HuH-7.5 (cell line): ENCODE results near the gene TAS2R38.
A peak's percentile ranks its signal among the peaks of the same experiment; 100 is the strongest.

Experiments
- DNase-seq: peaks from one replicate; pipeline ENCODE4 v3.0.0; 2011; ENCODE audit warnings: low spot score

TAS2R38 gene

GRCh38 chr7:141975806-141976523 is 2.4 kb upstream of the TAS2R38 start:
- peak; percentile 55 for DNase-seq

GRCh38 chr7:141974831-141975230 is 1.3 kb upstream of the TAS2R38 start:
- peak; percentile 16 for DNase-seq

DNA sequence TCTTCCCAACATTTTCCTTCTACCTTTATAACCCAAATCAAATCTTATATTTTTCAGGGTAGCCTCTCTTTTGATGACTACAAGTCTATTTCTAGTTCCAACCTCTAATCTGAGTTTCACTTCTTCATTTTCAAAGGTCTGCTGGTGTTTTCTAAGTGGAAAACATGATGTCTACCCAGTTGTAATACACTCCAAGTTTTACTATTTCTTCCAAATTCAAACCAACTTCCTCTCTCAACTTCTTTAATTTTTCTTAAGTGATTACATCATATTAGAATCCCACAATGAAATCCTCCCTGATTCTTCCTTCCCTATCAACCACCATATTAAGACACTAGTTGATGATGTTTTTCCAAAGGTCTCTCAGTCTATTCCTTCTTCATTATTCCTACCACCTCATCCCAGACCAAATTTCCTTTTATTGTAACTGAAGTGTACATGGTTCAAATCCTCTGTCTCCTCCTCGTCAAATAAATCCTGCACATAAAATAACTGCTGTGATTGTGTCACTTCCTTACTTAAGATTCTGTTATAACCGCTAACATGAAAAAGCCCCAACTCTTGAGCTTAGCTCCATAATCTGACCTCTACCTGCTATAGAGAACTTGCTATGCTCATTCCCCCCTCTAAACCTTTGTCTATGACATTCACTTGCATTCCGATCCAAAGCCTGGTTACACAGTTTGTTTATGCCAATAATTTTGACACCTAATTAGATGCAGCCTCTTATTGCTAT is 12.7 kb downstream of the TAS2R38 start:
- no peak for DNase-seq

- no peak for DNase-seq
Measured at GRCh38 chr7:141956084-141956483, 17.5 kb downstream of the TAS2R38 start.

- DNase-seq: no peak
Measured at GRCh38 chr7:141954334-141954733, 19.2 kb downstream of the TAS2R38 start.

DNA sequence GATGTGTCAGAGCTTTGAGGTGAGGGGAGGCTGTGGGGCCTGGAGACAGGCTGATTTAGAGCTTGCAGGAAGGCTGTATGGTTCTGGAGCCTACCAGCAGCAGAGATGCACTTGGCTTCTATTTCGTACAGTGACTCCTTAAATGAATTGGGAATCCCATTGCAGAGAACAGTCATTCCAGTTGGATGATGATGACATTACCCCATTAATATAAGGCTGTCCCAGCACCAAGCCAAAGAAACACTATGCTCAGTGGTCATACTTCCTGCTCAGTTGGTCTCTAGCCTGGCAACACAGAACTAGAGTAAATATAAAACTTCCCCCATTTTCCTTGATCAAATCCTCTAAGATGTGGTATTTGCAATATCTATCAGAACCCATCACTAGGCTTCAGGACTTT is 21.1 kb downstream of the TAS2R38 start:
- DNase-seq: no peak

DNA sequence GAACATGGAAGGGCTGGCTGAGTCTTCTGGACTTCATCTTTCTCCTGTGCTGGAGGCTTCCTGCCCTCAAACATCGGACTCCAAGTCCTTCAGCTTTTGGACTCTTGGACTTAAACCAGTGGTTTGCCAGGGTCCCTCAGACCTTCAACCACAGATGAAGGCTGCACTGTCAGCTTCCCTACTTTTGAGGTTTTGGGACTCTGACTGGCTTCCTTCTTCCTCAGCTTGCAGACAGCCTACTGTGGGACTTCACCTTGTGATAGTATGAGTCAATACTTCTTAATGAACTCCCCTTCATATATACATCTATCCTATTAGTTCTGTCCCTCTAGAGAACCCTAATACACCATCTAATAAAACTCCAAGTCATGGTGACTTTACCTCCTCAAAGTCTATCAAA is 22.8 kb downstream of the TAS2R38 start:
- DNase-seq: no peak

DNA sequence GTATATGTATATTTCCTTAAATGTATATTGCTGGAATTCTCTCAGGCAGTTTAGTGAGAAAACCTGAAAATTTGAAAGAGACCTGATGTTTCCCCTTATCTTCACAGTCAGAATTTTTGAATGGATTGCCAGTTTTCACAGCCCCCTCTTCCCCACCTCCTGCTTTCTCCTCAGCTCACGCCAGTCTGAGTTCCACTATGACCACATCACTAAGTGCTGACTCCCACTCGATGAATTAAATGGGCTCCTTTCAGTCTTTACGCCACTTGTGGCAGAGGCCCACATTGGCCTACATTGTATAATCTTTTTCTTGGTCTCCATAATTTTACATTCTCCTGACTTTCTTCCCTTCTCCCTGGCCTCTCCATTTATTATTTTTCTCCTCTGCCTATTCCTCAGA is 23.7 kb downstream of the TAS2R38 start:
- DNase-seq: no peak

DNA sequence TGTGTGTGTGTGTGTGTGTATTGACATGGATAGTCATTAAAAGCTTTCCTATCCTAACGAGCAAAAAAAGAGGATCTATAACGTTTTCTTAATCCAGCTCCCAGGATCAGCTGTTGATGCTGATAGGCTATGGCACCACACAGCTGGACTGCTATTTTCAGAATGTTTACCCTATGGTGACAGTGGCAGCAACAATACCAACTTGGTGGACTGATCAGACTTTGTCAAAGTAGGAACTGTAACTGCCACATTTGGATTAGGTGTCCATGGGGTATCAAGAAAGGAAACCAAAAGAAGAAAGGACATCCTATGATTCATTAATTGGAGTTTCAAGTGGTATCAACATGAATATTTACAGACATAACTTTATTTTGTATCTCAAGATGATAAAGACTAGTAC is 24.1 kb downstream of the TAS2R38 start:
- DNase-seq: no peak

DNA sequence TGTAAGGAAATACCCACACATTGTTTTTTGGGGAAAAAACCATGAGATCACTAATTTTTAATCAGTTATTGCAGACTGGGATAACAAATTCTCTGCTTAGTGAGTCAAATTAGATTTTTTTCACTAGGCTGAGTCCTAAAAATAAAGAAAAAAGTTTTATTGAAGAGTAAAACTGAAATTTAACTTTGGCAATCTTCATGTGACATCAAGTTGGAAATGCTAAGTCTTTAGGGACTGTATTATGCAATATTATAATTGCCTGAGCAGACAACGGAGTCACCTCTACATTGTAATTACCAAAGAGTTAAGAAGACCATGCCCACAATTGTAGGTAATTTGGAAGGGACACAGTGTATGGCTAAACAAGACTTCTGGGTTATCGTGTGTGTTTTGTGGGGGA is 24.6 kb downstream of the TAS2R38 start:
- no peak for DNase-seq

DNA sequence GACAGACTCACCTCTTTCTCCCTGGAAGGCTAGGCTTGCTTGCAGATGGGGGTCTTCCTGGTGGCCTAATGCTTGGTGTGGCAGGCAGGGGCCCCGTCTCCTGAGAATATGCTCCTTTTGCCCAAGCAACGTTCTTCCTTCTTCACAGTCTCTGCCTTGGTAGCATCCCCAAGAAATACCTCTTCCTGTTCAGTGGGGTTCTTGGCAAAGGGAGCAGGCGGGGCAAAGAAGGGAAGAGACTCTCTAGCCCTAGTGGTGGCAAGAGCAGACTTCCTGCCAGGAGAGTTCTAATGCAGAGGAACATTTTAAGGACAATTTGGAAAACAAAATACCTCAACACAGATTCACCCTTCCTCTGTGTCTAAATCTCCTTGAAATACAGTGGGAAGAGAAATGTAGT is 26.8 kb downstream of the TAS2R38 start, which contains the start of gene CLEC5A:
TSS of gene CLEC5A (minus strand) at position 179 of the 400 bp plus-strand sequence. CDS start 682 bp downstream, outside the sequence.
- no peak for DNase-seq

DNA sequence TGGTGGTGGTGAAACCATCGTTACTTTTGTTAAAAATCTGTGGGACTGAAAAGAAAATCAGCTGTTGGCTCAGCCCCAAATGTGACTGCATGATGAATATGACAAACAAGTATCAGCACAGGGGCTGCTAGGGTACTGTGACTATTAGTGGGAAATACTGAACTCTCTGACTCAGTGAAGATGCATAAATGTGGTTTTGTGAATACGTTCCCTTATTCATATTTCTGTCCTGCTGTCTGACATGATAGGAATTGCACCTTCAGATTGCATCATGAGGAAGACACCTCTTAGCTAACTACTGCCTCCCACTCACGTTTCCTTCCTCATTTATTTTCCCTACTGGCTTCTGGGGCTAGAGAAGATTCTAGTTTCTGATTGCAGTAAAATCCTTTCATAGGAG is 28.2 kb downstream of the TAS2R38 start:
- no peak for DNase-seq

DNA sequence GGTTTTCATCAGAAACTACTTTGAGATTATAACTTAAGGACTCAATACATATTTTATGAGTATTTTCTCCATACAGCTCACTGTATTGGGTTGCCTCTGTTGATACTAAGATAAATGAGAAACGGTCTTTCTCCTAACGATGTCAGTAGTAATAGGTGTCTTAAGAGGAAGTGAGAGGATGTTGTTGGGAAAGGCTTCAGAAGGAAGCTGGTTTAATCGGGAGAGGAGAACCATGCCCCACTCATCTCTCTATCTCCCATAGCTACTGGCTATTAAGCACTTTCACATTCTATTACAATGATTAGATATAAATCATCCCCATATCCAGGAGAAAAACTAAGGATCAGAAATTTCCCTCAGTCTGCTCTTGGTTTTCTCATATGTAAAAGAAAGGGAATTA is 28.8 kb downstream of the TAS2R38 start:
- no peak for DNase-seq

- no peak for DNase-seq
Measured at GRCh38 chr7:141943846-141944245, 29.7 kb downstream of the TAS2R38 start.

DNA sequence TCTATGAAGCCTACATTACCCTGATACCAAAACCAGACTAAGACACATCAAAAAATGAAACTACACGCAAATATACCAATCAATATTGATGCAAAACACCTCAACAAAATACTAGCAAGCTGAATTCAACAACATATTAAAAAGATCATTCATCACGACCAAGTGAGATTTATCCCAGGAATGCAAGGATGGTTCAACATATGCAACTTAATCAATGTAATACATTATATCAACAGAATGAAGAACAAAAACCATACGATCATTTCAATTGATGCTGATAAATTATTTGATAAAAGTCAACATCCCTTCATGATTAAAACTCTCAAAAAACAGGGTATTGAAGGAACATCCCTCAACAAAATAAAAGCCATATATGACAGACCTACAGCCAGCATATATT is 32.5 kb downstream of the TAS2R38 start:
- no peak for DNase-seq

- no peak for DNase-seq
Measured at GRCh38 chr7:141930211-141930610, 43.4 kb downstream of the TAS2R38 start.

DNA sequence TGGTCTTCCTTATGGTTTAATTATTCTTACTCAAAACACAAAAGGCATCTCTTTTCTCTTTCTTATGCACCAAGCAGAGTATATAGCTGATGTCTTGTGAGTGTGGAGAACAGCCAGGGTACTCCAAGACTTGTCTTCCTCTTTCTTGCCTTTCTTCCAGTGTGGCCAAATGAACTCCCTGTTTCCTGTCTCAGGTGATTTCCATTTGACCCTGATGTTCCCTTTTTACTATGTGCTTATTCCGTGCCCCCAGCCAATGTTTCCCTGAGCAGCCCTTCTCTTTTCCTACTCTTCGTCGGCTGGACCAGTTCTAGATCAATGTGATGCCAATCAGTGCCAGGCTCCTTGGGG is 44.8 kb downstream of the TAS2R38 start:
- DNase-seq: no peak

DNA sequence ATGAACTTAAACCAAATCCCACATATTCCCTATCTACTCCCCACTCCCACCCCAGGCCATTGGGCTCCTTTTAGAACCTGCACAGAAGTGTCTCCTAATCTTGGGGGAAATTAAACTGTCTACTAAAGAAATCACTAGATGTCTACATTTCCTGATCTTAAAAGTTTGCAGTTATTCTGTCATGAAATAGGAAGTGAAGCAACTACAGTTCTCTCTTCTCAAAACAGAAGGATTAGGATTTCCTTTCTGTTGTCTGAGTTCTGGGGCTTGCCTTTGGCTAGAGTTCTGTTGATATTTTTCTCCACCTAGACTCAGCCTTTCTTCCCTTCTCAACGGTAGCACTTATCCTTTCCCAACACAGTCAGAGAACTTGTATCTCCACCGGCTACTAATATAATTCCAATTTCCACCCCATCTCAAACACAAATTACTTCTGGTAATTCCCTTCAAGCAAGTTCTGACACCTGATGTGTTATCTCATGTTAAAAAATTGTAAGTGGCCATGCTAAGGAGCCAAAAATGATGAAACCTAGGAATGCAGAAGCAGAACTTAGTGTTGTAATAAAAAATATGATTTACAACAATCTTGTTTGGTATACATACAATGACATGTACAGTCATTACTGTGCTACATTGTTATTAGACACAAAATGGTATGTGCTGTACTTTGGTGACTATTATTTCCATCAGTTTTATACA is 45.3 kb downstream of the TAS2R38 start:
- DNase-seq: no peak
